Breast epithelium (tissue), 3 donors: ENCODE results near the gene PINLYP.
"Not testable (repeated sequence)": the region's sequence is repeated elsewhere in the genome, so short reads cannot be mapped to it uniquely, and the experiment has no call there.

ENCODE experiments used
- CTCF ChIP-seq, 3 donors: fragments of 450-650 bp; IDR thresholded peaks; one replicate each; pipeline ENCODE4 v1.5.1; 2016 to 2017; ENCODE audit warnings: antibody characterized with exemption in 3 of 3, mild to moderate bottlenecking in 3 of 3, moderate library complexity in 3 of 3
- POLR2A ChIP-seq: fragments of 450-650 bp; IDR thresholded peaks from one replicate; pipeline ENCODE4 v1.6.1; 2016; ENCODE audit warnings: antibody characterized with exemption, mild to moderate bottlenecking, moderate library complexity

- not testable (repeated sequence) for TF ChIP-seq CTCF (IDR thresholded peaks at IDR 0.05); POLR2A
Observed at GRCh38 chr19:43587029-43587428, 11.4 kb downstream of the PINLYP start.
